GM19043 (cell line): ENCODE measurements around the gene KPTN.
A peak's percentile ranks its signal among the peaks of the same experiment; 100 is the strongest.

Experiments
- ATAC-seq: cut with Tn5 transposase; IDR thresholded peaks from one replicate; pipeline ENCODE4 v1.9.1; 2021; ENCODE audit warnings: low read depth; ENCODE audit not compliant: unreplicated experiment

KPTN gene

DNA sequence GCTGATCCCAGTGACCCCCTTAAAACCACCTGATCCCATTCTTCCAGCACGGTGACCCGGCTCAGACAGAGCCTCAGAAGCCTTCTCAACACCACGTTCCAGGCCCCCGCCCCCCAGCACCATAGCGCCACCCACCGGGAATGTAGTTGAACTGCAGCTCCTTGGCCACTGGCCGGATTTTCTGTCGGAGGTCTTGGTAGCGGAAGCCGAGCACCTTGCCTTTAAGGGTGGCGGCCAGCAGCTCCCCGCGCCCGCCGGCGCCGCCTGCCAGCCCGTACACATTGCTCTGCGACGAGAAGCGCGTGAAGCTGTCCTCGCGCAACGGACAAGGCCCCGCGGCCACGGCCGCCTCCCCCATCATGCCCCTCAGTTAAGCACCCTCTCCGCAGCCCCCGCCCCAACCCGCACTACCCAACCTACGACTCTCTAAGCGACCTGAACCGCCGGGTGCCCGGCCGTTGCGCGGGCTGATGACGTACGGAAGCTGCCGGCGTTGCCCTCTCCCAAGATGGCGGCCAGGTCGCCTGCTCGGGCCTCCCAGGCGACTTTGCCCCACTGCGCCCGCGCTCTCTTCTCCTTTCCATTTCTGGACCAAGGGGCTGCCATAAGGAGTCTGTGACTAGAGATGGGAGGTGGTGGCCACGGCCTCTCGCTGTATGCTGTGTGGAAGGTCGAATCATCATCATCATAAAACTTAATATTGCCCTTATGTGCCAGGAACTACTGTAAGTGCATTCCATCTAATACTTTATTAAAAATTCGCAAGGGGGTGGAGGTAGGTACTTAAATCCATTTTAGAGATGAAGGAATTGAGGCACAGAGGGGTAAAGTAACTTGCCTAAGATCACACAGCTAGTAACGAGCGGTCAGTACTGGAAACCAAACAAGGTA lies at the start of gene KPTN:
Gene KPTN, minus strand, starts transcription at position 420 of the 891 bp plus-strand sequence. Its CDS starts 59 bp downstream, at position 361.
- ATAC-seq = no peak

GRCh38 chr19:47531640-47532387 lies 47.8 kb upstream of the KPTN start:
- no peak for ATAC-seq

DNA sequence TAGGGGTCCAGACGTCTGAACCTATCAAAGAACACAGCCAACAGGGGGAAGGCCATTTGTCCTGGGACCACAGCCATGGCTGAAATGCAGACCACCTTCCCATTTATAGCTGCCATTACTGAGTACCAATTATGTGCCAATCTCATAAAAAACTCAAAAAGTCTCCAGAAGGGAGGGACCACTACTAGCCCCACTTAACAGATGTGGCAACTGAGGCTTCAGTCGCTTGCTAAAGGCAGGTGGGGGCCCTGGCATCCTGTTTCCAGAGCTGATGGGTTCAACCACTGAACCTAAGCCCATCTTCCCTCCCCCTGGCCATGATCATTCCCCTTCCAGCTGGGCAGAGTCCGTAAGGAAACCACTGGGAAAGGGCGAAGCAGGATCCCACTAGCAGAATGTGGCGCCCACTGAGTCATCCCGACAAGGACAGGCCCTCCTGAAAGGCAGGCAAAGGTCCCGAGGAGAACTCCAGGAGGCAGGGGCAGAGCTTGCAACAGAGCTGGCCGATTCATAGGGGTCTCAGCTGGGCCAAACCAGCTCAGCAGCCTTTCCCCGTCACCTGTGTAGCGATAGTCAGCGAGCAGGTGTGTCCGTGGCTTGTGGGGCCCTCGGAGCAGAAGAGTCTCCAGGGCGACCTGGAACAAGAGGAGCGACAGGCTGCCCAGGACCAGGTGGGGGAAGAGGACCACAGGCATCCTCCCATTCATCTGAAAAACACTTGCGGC lies 45.2 kb upstream of the KPTN start:
- ATAC-seq = no peak

DNA sequence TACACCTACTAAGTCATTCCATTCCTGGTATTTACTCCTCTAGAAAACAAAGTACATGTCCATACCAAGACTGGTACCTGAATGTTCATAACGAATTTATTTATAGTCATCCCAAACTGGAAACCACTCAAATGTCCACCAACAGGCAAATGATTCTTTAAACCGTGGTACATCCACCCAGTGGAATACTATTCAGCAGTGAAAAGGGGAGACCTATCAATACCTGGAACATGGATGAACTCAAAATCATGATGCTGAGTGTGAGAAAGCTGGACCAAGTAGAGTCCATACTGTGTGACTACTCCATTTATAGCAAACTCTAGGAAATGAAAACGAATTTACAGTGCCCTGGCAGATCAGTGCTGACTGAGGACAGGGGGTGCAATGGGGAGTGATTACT lies 42.8 kb upstream of the KPTN start:
- no peak for ATAC-seq

DNA sequence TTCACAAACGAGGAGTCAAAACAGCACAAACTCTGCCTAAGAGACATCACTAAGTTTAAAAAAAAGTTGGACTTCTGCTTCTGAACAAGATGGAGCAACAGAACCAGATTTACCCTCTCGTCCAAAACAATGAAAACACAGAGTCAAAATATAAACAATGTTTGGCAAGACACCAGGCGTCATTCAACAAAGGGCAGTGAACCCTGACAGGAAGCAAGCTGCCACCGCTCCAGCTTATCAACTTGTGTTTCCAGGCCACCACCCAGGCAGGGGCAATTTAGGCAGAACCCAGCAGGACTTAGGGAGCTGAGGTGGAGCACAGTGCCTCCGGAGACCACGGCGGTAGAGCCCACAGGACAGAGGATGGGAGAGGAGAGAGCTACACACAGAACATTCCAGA lies 39.5 kb upstream of the KPTN start:
- no peak for ATAC-seq

- no peak for ATAC-seq
Measured at GRCh38 chr19:47521473-47522180, 37.6 kb upstream of the KPTN start.

GRCh38 chr19:47520839-47521238 lies 36.8 kb upstream of the KPTN start:
- no peak for ATAC-seq

- no peak for ATAC-seq
Measured at GRCh38 chr19:47520343-47520806, 36.4 kb upstream of the KPTN start.

- ATAC-seq = no peak
Measured at GRCh38 chr19:47518854-47519253, 34.8 kb upstream of the KPTN start.

DNA sequence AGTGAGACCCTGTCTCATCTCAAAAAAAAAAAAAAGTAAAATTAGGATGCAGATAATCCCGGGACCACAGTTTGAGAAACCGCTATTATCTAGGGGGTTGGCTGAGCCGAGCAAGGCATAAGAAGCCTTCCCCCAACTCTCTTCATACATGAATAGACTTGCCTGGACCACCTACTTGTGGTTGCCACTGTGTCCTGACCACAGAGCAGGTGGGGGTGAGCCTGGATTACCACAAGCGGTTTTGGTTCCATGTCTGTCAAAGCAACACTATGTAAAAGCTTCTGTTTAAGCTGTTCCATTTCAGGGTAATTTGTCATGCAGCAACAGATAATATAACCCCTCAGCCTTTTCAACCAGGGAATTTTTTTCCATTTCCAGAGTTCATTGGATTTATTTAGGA lies 34.1 kb upstream of the KPTN start:
- ATAC-seq = no peak

GRCh38 chr19:47514869-47515588 lies 31.0 kb upstream of the KPTN start, which contains the start of gene NAPA:
Gene NAPA (minus strand): TSS chr19:47515063. CDS start chr19:47514940, 123 bp downstream.
- peak; percentile 65 for ATAC-seq

- no peak for ATAC-seq
Measured at GRCh38 chr19:47514151-47514868, 30.3 kb upstream of the KPTN start.

GRCh38 chr19:47512948-47513319 lies 28.9 kb upstream of the KPTN start:
- no peak for ATAC-seq

DNA sequence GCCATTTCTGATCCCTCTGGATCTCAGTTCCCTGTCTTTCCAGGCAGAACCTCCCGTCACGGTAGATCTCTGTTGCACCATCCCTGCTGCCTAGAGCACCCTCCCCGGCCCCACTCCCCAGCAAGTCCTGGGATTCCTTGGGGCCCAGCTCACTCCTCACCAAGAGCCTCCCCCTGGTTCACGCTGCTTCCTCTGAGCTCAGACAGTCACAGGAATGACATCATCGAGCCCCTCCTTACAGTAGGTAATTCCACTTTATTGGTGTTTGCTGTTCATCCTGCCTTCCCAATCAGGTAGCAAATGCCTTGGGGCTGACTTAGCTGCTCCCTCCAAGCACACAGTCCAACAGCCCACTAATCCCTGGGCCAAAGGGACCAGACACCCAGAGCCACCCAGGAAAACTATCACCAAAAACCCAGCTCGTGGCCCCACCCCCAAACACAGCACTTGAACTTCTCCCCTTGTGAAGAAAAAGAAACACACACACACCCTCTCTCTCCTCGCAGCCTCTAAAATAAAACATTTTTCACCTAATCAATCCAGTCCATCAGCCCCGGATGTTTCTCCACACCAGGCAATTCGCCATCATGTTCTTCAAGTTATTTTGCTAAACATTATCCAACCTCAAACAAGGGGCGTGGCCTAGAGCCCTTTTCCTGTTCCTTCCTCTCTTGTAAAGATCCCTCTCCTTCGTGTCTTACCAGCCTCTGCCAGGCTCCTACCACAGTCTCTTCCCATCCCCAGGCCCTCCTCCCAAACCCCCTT lies 28.3 kb upstream of the KPTN start:
- no peak for ATAC-seq

DNA sequence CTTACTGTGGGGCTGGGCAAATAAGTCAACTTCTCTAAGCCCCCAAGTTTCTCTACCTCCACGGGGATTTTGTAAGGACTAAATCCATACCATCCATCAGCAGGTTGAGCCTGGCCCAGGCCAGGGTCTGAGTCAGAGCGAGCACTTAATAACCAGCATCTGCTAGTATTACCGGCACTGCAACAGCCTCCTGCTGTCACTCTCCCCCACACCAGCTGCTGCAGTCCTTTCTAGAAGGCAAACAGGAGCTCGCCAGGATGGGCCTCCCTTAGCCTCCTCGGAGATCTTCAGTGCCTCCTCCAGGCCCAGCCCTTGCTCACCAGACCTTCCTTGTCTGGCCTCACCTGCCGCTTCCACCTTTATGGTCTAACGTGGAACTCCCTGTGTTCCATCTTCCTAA lies 27.7 kb upstream of the KPTN start:
- no peak for ATAC-seq

DNA sequence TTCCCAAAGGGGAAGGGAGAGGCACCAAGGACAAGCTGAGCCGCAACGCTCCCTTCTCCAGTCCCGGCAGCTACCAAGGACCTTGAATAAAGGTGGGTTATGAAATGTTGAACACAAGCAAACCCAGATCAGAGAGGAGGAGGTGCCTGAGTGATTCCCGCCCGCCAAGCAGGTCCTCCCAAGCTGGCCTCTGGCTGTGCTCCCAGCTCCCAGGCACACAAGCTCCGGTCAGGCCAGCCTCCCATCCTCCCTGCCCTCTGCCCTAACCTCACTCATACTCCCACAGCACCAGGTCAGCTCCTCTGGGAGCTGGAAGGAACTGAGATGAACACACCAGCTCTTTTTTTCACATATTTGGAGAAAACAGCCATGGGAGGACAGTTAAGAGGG lies 27.1 kb upstream of the KPTN start:
- ATAC-seq = no peak

- no peak for ATAC-seq
Measured at GRCh38 chr19:47510516-47511127, 26.6 kb upstream of the KPTN start.

GRCh38 chr19:47509973-47510372 lies 26.0 kb upstream of the KPTN start:
- no peak for ATAC-seq
